Fibroblast of villous mesenchyme (primary cell): Measurements from ENCODE around the gene SLC13A4. TPM values are rescaled to one million over a fixed set of nuclear protein-coding genes. Genes with fewer than 3 reads are reported as not detected.
A peak's percentile ranks its signal among the peaks of the same experiment; 100 is the strongest.
"Not testable (repeated sequence)": the region's sequence is repeated elsewhere in the genome, so short reads cannot be mapped to it uniquely, and the experiment has no call there.

Experiments
- DNase-seq: peaks from one replicate; pipeline ENCODE4 v3.0.0-alpha.2; 2010; ENCODE audit warnings: low read depth
- H3K4me3 ChIP-seq: 2 replicates; pipeline ENCODE4 v1.5.1; 2011; ENCODE audit warnings: low read depth, mild to moderate bottlenecking, low read length
- CTCF ChIP-seq: IDR thresholded peaks from 2 replicates; pipeline ENCODE4 v1.5.1; 2012; ENCODE audit warnings: low read depth, mild to moderate bottlenecking, low read length; ENCODE audit not compliant: insufficient read depth
- total RNA-seq: library from RNA; depleted of rRNA; stranded (reverse); fragments of >200 nt; gene quantifications from 2 replicates; pipeline ENCODE4 v1.2.3, GENCODE V29; 2012

The SLC13A4 gene
- 0.32 TPM in 1 of 2 replicates, not detected in the other for total RNA-seq

DNA sequence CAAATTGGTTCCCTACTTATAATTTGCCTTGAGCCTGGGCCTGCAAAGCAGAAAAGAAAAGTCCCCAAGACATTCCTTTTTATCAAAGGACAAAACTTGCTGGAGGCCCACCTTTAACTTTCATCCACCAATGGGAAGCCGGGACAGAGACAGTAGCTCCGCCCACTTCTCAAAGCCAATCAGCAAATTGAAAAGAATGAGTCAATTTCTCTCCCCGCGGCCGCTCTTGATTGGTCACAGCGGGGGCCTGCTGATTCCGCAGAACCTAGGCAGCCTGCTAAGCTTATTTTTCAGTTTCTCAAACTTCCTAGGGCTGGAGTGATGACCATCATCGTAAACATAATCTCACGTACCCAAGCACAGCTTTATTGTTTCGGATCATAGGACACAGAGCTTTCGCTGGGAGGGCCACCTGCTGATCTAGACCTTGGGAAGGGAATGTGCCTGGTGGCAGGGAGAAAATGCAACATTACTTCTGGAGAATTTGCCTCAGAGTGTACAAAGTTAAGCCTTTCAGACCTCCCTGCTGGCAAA lies at the start of gene SLC13A4:
SLC13A4 (minus strand) TSS at position 51 of the 534 bp plus-strand sequence. CDS start 690 bp downstream, outside the sequence.
- H3K4me3 ChIP-seq = no peak within 1 kb of the TSS
- TF ChIP-seq CTCF = no peak
- no peak for DNase-seq

DNA sequence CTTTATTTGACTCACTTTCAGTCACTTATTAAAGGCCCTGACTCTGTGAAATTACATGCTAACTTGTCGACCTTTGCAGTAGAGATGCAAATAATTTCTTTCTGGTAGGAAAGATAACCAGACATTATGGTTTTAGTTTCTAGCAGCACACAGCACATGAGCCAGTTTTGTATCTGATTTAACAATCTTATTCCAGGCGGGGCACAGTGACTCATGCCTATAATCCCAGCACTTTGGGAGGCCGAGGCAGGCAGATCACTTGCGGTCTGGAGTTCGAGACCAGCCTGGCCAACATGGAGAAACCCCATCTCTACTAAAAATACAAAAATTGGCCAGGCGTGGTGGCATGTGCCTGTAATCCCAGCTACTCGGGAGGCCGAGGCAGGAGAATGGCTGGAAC lies 47.9 kb upstream of the SLC13A4 start:
- DNase-seq, H3K4me3 ChIP-seq: not testable (repeated sequence)

DNA sequence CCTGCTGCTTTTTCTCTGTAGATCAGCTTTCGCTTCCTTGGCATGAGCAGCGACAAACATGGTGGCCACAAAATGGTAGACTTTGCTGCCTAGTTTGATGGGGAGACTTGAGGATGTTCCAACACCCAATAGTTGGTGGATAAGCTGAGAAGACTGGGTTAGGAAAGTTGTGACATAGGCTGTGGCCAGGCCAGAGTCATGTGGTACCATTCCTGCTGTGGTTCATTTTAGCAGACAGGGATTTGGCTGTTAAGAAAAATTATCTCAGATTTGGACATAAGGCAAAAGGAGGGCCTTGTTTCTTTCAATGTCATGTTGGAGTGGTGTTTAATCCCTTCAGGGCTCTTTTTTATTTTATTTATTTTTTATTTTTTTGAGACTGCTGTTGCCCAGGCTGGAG lies 47.2 kb upstream of the SLC13A4 start:
- TF ChIP-seq CTCF = no peak
- H3K4me3 ChIP-seq = no peak overlapping the region
- peak; percentile 60 for DNase-seq

- no peak for TF ChIP-seq CTCF
- peak; percentile 67 for DNase-seq
- no peak overlapping the region for H3K4me3 ChIP-seq
Measured at GRCh38 chr7:135774284-135774683, 46.3 kb upstream of the SLC13A4 start.

- H3K4me3 ChIP-seq = no peak overlapping the region
- TF ChIP-seq CTCF = no peak
- no peak for DNase-seq
Measured at GRCh38 chr7:135773464-135773863, 45.5 kb upstream of the SLC13A4 start.

DNA sequence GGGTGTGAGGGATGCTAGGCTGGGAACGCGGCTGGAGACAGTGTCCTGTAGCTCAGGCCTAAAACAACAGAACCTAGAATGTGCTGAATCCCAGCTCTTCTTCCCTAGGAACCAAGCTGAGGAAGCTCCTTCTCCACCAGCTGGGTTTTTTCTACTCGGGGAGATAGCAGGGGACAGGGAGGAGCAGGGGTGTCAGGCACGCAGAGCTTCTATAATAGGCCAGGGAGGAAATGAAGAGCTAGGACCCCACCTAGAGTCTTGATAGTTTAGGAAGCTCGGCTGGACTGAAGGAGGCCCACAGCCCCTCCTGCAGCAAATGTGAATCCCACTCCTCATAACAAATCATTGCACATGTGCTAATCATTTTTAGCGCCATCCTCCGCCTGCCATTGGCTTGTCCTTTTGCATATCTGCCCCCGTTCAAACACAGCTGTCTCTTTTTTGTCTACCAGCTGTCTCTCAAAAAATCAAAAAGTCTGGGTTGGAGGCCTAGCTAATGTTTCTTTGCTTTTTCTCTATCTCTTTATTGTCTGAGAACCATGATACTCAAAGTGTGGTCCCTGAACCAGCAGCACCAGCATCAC lies 44.7 kb upstream of the SLC13A4 start:
- DNase-seq = peak; percentile 20
- no peak for TF ChIP-seq CTCF
- H3K4me3 ChIP-seq = no peak overlapping the region

DNA sequence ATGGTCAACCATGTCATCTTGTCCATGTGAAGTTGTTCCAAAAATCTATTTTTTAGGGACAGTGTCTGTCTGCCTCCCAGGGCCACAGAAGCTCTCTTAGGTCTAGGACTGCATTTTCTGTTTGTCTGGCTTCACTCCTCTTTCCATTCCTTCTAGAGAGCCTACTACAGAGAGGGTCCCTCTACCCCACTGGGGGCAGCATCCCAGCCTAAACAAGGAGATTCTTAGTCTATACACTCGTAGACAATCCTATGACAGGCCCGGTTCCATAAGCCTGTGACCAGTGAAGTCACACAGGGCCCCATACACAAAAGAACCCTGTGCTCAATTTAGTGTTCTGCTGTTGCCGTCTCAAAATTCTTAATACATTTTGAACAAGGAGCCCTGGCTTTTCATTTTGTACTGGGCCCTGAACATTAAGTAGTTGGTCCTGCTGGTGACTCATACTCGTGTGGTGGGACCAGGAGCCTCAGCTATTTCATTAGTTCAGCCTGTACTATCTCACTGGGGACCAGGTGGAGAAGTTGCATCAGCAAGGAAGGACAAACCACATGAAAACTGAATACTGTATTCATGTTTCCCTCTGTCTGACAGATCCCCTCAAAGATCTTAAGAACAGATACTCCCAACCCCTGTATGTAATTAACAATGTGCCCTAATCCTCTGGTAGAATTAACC lies 44.1 kb upstream of the SLC13A4 start:
- H3K4me3 ChIP-seq = no peak overlapping the region
- no peak for TF ChIP-seq CTCF
- DNase-seq = peak; percentile 85
